ENCODE measurements around the gene RRAS2. TPM values are rescaled to one million over a fixed set of nuclear protein-coding genes. Genes with fewer than 3 reads are reported as not detected.

Gene RRAS2
- total RNA-seq, 2 experiments from 2014 or later = 87.9 to 92.0 TPM

DNA sequence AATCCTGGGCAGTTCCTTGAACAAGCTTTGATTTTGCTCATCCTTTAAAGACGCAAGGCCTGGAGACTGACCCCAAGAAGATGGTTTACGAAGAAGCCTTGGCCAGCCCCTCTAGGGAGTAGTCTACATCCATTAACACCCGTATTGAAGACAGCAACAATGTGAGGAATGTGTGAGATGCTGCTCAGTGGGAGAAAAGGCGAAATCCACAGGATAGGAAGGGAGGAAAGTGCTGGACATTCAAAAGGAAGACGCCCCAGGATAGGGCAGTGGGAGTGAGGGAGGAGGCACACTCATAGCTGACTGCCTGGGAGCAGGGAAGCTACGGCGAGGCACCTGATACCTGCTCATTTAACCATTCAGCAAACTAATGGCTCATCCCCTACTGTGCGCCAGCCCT, 114.1 kb downstream of the RRAS2 start:
- DNase-seq (no peak), ATAC-seq (no peak)
- TF ChIP-seq, protein P1, sequence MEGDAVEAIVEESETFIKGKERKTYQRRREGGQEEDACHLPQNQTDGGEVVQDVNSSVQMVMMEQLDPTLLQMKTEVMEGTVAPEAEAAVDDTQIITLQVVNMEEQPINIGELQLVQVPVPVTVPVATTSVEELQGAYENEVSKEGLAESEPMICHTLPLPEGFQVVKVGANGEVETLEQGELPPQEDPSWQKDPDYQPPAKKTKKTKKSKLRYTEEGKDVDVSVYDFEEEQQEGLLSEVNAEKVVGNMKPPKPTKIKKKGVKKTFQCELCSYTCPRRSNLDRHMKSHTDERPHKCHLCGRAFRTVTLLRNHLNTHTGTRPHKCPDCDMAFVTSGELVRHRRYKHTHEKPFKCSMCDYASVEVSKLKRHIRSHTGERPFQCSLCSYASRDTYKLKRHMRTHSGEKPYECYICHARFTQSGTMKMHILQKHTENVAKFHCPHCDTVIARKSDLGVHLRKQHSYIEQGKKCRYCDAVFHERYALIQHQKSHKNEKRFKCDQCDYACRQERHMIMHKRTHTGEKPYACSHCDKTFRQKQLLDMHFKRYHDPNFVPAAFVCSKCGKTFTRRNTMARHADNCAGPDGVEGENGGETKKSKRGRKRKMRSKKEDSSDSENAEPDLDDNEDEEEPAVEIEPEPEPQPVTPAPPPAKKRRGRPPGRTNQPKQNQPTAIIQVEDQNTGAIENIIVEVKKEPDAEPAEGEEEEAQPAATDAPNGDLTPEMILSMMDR (IDR thresholded peaks at IDR 0.05) = no peak
- H3K4me1 Mint-ChIP-seq (ENCODE audit: low read depth) = peaks cover 19% of the 10 kb centered on the region
- H3K36me3 Mint-ChIP-seq (ENCODE audit: low read depth) = no peaks in the 10 kb centered on the region
- H3K27ac Mint-ChIP-seq = no peak overlapping the region
- H3K4me3 Mint-ChIP-seq = no peak overlapping the region
- H3K27me3 Mint-ChIP-seq = no peaks in the 10 kb centered on the region
- ChIA-PET CTCF (interaction anchor here (0.8 to 1.1 kb wide), 2 partner anchors 296 to 473 kb away, joined by 3 to 4 read pairs; no protein-coding TSS in a partner anchor), POLR2A (no interaction called here)
- intact Hi-C loops (cut with micrococcal nuclease) = loop anchor here (5.0 to 10.0 kb wide), 3 partner anchors 60 to 468 kb away; no protein-coding TSS in a partner anchor
- H3K9me3 Mint-ChIP-seq = no peaks in the 10 kb centered on the region

DNA sequence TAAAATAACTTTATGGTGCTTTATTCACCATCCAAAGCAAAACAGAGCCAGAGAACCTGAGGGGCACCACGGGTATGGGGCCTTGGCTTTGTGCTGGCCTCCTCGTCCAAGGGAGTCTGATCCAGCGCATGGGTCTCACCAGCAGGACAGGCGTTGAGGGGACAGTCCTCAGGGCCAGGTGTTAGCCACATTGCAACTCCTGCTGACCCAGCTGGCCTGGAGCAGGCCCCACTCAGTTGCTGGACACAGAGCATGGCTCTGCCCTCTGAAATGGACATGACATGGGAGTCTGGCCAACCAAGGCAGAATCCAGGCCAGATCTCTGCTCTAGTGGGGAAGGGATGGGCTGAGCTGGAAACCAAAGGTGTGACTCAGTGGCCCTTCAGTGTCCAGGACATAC, 116.2 kb downstream of the RRAS2 start:
- ChIA-PET CTCF (no interaction called here), POLR2A (no interaction called here)
- ATAC-seq = no peak
- Mint-ChIP-seq H3K27ac (no peak overlapping the region), H3K4me3 (no peak overlapping the region), H3K4me1 (ENCODE audit: low read depth) (peaks cover 1% of the 10 kb centered on the region), H3K36me3 (ENCODE audit: low read depth) (no peaks in the 10 kb centered on the region), H3K9me3 (no peaks in the 10 kb centered on the region), H3K27me3 (no peaks in the 10 kb centered on the region)
- TF ChIP-seq, protein P1 (IDR thresholded peaks at IDR 0.05) = no peak
- no peak for DNase-seq
- intact Hi-C loops (cut with micrococcal nuclease) = loop anchor here (10.0 kb wide), 1 partner anchor 58 kb away; no protein-coding TSS in a partner anchor

DNA sequence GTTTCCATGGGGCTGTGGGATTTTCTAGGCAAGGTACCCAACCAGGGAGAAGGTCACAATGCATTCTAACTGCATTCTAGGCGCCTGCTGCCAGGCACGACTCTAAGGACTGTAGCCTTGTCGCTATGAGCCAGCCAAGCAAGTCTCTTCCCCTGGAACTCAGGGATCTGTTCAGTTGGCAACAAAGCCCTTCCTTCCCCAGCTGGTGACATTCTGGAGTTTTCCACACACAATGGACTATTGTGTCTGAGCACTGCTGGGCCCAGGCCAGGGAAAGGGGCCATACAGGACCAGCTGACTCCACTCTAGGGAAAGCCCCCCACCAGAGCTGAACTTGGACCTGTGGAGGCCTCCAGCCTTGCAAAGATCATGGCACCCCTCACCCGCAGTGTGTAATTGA, 116.8 kb downstream of the RRAS2 start:
- H3K36me3 Mint-ChIP-seq (ENCODE audit: low read depth) = no peaks in the 10 kb centered on the region
- intact Hi-C loops (cut with micrococcal nuclease) = loop anchor here (10.0 kb wide), 1 partner anchor 57 kb away; no protein-coding TSS in a partner anchor
- no peaks in the 10 kb centered on the region for H3K27me3 Mint-ChIP-seq
- ATAC-seq (no peak), DNase-seq (no peak)
- CTCF ChIA-PET = interaction anchor here (1.2 kb wide), 1 partner anchor 16 kb away, joined by 3 read pairs; no protein-coding TSS in a partner anchor
- no peaks in the 10 kb centered on the region for H3K4me1 Mint-ChIP-seq (ENCODE audit: low read depth)
- TF ChIP-seq, protein P1 (IDR thresholded peaks at IDR 0.05) = no peak
- H3K27ac Mint-ChIP-seq = no peak overlapping the region
- H3K4me3 Mint-ChIP-seq = no peak overlapping the region
- no peaks in the 10 kb centered on the region for H3K9me3 Mint-ChIP-seq
- POLR2A ChIA-PET = no interaction called here

DNA sequence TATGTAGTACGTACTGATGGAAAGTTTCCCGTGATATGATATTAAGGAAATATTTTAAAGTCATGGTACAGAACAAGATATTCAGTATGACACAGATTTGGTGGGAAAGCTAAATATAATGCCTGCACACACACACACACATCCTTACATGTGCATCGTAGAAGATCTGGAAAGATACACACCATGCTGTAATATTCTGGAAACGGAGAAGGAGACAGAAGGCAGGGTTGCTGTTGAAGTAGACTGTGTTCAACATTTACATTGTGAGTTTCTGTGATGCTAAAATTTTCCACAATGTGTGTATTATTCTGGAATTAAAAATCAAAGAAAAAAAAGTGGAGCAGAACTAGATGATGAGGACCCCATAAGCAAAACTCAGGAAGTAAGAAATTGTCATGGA, 118.0 kb downstream of the RRAS2 start:
- Mint-ChIP-seq H3K27me3 (no peaks in the 10 kb centered on the region), H3K27ac (no peak overlapping the region), H3K9me3 (no peaks in the 10 kb centered on the region), H3K4me1 (ENCODE audit: low read depth) (no peaks in the 10 kb centered on the region), H3K36me3 (ENCODE audit: low read depth) (no peaks in the 10 kb centered on the region), H3K4me3 (no peak overlapping the region)
- ChIA-PET POLR2A (no interaction called here), CTCF (interaction anchor here (1.2 to 1.9 kb wide), 2 partner anchors 18 to 285 kb away, joined by 3 to 7 read pairs; no protein-coding TSS in a partner anchor)
- ATAC-seq = no peak
- DNase-seq = no peak
- intact Hi-C loops (cut with micrococcal nuclease) = loop anchor here (10.0 kb wide), 1 partner anchor 56 kb away; no protein-coding TSS in a partner anchor
- TF ChIP-seq, protein P1 (IDR thresholded peaks at IDR 0.05) = no peak

DNA sequence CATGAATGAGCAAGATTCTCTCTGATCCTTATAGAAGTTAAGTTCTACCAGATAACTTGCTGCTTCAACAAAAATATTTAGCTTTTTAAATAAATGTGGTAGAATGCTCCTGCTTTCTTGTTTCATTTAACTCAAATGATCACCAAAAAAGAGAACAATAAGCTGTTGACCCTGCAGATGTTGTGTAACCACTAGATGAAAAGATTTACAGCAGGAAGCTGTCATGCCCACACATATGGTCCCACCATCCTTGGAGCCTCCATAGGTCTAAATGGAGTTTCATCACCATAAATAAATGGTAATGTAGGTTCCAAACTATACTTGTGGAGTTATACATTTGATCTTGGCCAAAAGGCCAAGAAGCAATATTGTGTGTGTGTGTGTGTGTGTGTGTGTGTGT, 118.8 kb downstream of the RRAS2 start:
- TF ChIP-seq, protein P1 (IDR thresholded peaks at IDR 0.05) = no peak
- H3K36me3 Mint-ChIP-seq (ENCODE audit: low read depth) = no peaks in the 10 kb centered on the region
- H3K4me3 Mint-ChIP-seq = no peak overlapping the region
- no peaks in the 10 kb centered on the region for H3K27me3 Mint-ChIP-seq
- intact Hi-C loops (cut with micrococcal nuclease) = loop anchor here (10.0 kb wide), 1 partner anchor 55 kb away; no protein-coding TSS in a partner anchor
- no peak overlapping the region for H3K27ac Mint-ChIP-seq
- no peak for DNase-seq
- no peaks in the 10 kb centered on the region for H3K4me1 Mint-ChIP-seq (ENCODE audit: low read depth)
- POLR2A ChIA-PET = no interaction called here
- CTCF ChIA-PET = interaction anchor here (1.1 to 1.9 kb wide), 4 partner anchors 10 to 468 kb away, joined by 3 to 7 read pairs (median 3); no protein-coding TSS in a partner anchor
- no peaks in the 10 kb centered on the region for H3K9me3 Mint-ChIP-seq
- no peak for ATAC-seq
